AG20443 (cell line): ENCODE measurements around the gene MFAP4.
A peak's percentile ranks its signal among the peaks of the same experiment; 100 is the strongest.

ENCODE experiments used
- DNase-seq: peaks from one replicate; pipeline ENCODE4 v3.0.0; 2012; ENCODE audit warnings: low spot score, mixed read lengths

MFAP4 gene

GRCh38 chr17:19386974-19387920 is at the start of gene MFAP4:
TSS of gene MFAP4 (minus strand) at chr17:19387190. CDS start at chr17:19387155, 35 bp downstream.
- DNase-seq, result peak; percentile 88

GRCh38 chr17:19433727-19434340 is 46.8 kb upstream of the MFAP4 start:
- no peak for DNase-seq

- DNase-seq, result no peak
These were observed 46.3 kb upstream of the MFAP4 start for GRCh38 chr17:19433255-19433654.

- DNase-seq, result no peak
These were observed 44.7 kb upstream of the MFAP4 start for GRCh38 chr17:19431691-19432090.

GRCh38 chr17:19426631-19427030 is 39.6 kb upstream of the MFAP4 start:
- no peak for DNase-seq

- peak; percentile 35 for DNase-seq
These were observed 38.2 kb upstream of the MFAP4 start for GRCh38 chr17:19424934-19425868.

GRCh38 chr17:19421926-19422325 is 34.9 kb upstream of the MFAP4 start:
- no peak for DNase-seq

- no peak for DNase-seq
These were observed 34.2 kb upstream of the MFAP4 start for GRCh38 chr17:19421219-19421618.

- DNase-seq, result peak; percentile 52
These were observed 31.4 kb upstream of the MFAP4 start for GRCh38 chr17:19418251-19418992.

- no peak for DNase-seq
These were observed 30.6 kb upstream of the MFAP4 start for GRCh38 chr17:19417611-19418010.

- no peak for DNase-seq
These were observed 29.1 kb upstream of the MFAP4 start for GRCh38 chr17:19415806-19416775.

- DNase-seq, result no peak
These were observed 28.3 kb upstream of the MFAP4 start for GRCh38 chr17:19415311-19415710.

- DNase-seq, result no peak
These were observed 27.6 kb upstream of the MFAP4 start for GRCh38 chr17:19414396-19415280.

GRCh38 chr17:19413761-19414160 is 26.8 kb upstream of the MFAP4 start:
- DNase-seq, result no peak

- no peak for DNase-seq
These were observed 26.0 kb upstream of the MFAP4 start for GRCh38 chr17:19412984-19413383.

- no peak for DNase-seq
These were observed 25.5 kb upstream of the MFAP4 start for GRCh38 chr17:19412510-19412909.

GRCh38 chr17:19411631-19412030 is 24.6 kb upstream of the MFAP4 start:
- no peak for DNase-seq

GRCh38 chr17:19410875-19411620 is 24.1 kb upstream of the MFAP4 start, which contains the start of gene RNF112:
TSS of gene RNF112 (plus strand) at chr17:19411232. CDS start at chr17:19411409, 177 bp downstream.
- peak; percentile 83 for DNase-seq
